CD4-positive, CD25-positive, alpha-beta regulatory T cell (primary cell): Measurements from ENCODE around the gene TTC9B. TPM values are rescaled to one million over a fixed set of nuclear protein-coding genes. Genes with fewer than 3 reads are reported as not detected.

Experiments
- ATAC-seq, 2 donors: fragments of 150-1000 bp; cut with Tn5 transposase; one replicate each; pipeline ENCODE4 v1.10.0; 2021; ENCODE audit warnings: low read depth in 2 of 2, moderate number of reproducible peaks in 2 of 2, moderate library complexity in 1 of 2
- DNase-seq, 3 donors: peaks; one replicate each; pipeline versions ENCODE4 v3.0.0 to v3.0.0-alpha.2; 2012 to 2022; ENCODE audit warnings: mixed read lengths in 1 of 3
- H3K27ac ChIP-seq: one replicate; pipeline ENCODE4 v1.7.0; 2013; ENCODE audit warnings: mild to moderate bottlenecking, low read length; ENCODE audit not compliant: insufficient read depth, poor library complexity, severe bottlenecking
- H3K27me3 ChIP-seq: one replicate; pipeline ENCODE4 v1.7.0; 2013; ENCODE audit warnings: low read length; ENCODE audit not compliant: control insufficient read depth, insufficient read depth
- H3K36me3 ChIP-seq: one replicate; pipeline ENCODE4 v1.7.0; 2013; ENCODE audit warnings: mild to moderate bottlenecking, low read length, moderate library complexity; ENCODE audit not compliant: control insufficient read depth, insufficient read depth
- H3K4me1 ChIP-seq: 2 replicates; pipeline ENCODE4 v1.7.0; 2013; ENCODE audit warnings: mild to moderate bottlenecking, low read length; ENCODE audit not compliant: insufficient read depth, control insufficient read depth, poor library complexity, severe bottlenecking
- H3K4me3 ChIP-seq: one replicate; pipeline ENCODE4 v1.7.0; 2013; ENCODE audit warnings: low read depth, mild to moderate bottlenecking, low read length, moderate library complexity
- H3K9me3 ChIP-seq, 2 experiments: 1 replicate in 1 of 2; 2 replicates in 1 of 2; pipeline ENCODE4 v1.7.0; 2013; ENCODE audit warnings: low read length in 2 of 2, mild to moderate bottlenecking in 1 of 2, moderate library complexity in 1 of 2; ENCODE audit not compliant: control insufficient read depth in 2 of 2
- H3K27ac Mint-ChIP-seq, 3 donors: one replicate each; pipeline ENCODE4 v1.8.0; 2020 to 2022; ENCODE audit warnings: mild to moderate bottlenecking in 3 of 3, mixed read lengths in 3 of 3, moderate library complexity in 2 of 3
- H3K27me3 Mint-ChIP-seq: one replicate; pipeline ENCODE4 v1.8.0; 2022; ENCODE audit warnings: mild to moderate bottlenecking, mixed read lengths
- H3K36me3 Mint-ChIP-seq: one replicate; pipeline ENCODE4 v1.8.0; 2020; ENCODE audit warnings: mixed read lengths
- H3K4me1 Mint-ChIP-seq, 4 donors: one replicate each; pipeline ENCODE4 v1.8.0; 2020 to 2022; ENCODE audit warnings: mixed read lengths in 4 of 4, mild to moderate bottlenecking in 1 of 4
- H3K4me3 Mint-ChIP-seq, 4 donors: one replicate each; pipeline ENCODE4 v1.8.0; 2020 to 2022; ENCODE audit warnings: mild to moderate bottlenecking in 4 of 4, mixed read lengths in 4 of 4, moderate library complexity in 3 of 4
- H3K9me3 Mint-ChIP-seq, 7 donors: one replicate each; pipeline ENCODE4 v1.8.0; 2020 to 2022; ENCODE audit warnings: mixed read lengths in 7 of 7, mild to moderate bottlenecking in 3 of 7, moderate library complexity in 2 of 7
- polyA plus RNA-seq, 4 donors: library from polyadenylated mRNA; unstranded; fragments of 300-500 nt; fragmentation: Illumina TruSeq; gene quantifications; one replicate each; pipeline ENCODE4 v1.2.3, GENCODE V29; 2021
- total RNA-seq: library from RNA; stranded (reverse); gene quantifications from one replicate; pipeline ENCODE4 v1.2.3, GENCODE V29; 2022

The TTC9B gene
- total and polyA plus RNA-seq, 5 donors from 2014 or later, result not detected

DNA sequence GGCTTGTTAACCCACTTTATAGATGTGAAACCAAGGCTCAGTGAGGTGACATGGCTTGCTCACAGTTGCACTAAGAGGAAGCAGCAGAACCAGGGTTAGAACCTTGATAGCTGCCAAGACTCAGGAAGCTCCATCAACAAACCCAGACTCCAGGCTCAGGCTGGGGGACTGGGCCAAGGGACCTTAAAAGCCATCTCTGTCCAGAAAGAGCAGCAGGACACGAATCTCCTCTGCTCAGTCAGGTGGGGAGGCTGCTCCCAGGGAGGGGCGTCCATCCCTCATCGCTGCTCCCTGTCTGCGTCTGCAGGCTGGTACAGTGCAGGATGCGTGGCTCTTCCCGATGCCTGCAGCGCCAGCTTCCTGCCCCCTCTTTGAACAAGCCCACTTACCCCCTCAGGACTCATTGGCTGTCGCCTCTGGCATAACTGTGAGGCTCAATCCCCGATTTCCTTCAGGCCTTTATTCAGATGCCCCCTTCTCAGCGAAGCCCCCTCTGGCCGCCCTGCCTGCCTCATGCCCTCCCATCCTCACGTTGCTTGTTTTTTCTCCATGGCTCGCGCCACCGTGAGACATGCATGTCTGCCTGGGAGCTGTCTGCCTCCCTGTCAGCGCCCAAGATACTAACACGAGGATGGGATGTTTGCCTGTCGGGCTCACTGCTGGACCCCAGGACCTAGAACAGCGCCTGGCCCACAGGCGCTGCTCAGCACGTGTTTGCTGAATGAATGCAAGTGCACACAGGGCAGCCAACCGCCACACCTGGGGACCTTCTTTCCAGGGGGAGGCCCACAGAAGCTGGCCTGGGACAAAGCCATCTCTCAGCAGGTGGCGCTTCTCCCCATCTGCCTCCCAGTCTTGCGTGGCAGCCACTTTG, 45.5 kb upstream of the TTC9B start:
- no peaks in the 10 kb centered on the region for H3K27me3 ChIP-seq
- H3K27ac ChIP-seq, result no peak overlapping the region
- no peak for ATAC-seq
- DNase-seq, result no peak
- H3K36me3 ChIP-seq, result peaks cover 32% of the 10 kb centered on the region
- no peak overlapping the region for H3K4me3 ChIP-seq
- no peaks in the 10 kb centered on the region for H3K9me3 Mint-ChIP-seq
- H3K27ac Mint-ChIP-seq, result no peak overlapping the region
- no peaks in the 10 kb centered on the region for H3K27me3 Mint-ChIP-seq
- H3K4me3 Mint-ChIP-seq, result peak overlapping the region in 1 of 4 donors; percentile 10
- no peaks in the 10 kb centered on the region for H3K9me3 ChIP-seq
- peaks cover 0 to 54% (median 29%) of the 10 kb centered on the region in 4 donors for H3K4me1 Mint-ChIP-seq
- peaks cover 28% of the 10 kb centered on the region for H3K36me3 Mint-ChIP-seq
- no peaks in the 10 kb centered on the region for H3K4me1 ChIP-seq

DNA sequence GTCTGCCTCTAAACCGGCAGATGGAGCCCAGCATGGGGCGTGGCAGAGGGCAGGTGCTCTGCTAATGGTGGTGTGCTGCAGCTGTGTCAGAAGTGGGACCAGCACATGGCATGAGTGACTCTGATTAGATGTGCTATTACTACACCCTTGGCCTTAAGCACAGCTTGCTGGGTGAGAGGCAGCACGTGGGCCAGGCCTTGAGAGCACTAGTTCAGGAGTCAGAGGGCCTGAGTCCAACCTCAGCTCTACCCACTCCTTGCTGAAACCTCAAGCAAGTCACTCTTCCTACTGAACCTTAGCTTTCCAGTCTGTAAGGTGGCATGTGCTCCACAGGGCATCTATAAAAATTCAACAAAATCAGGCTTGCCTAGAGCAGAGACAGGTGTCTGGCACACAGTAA, 44.2 kb upstream of the TTC9B start:
- peaks cover 0 to 48% (median 29%) of the 10 kb centered on the region in 4 donors for H3K4me1 Mint-ChIP-seq
- H3K36me3 Mint-ChIP-seq, result peaks cover 25% of the 10 kb centered on the region
- Histone ChIP-seq H3K4me1 (no peaks in the 10 kb centered on the region), H3K36me3 (peaks cover 30% of the 10 kb centered on the region), H3K27me3 (no peaks in the 10 kb centered on the region), H3K4me3 (no peak overlapping the region), H3K27ac (no peak overlapping the region), H3K9me3 (no peaks in the 10 kb centered on the region)
- no peaks in the 10 kb centered on the region for H3K27me3 Mint-ChIP-seq
- DNase-seq (no peak), ATAC-seq (no peak)
- no peaks in the 10 kb centered on the region for H3K9me3 Mint-ChIP-seq
- H3K4me3 Mint-ChIP-seq, result no peak overlapping the region
- H3K27ac Mint-ChIP-seq, result peak overlapping the region in 1 of 3 donors; percentile 63

GRCh38 chr19:40261631-40262030, 43.4 kb upstream of the TTC9B start:
- H3K27ac Mint-ChIP-seq, result no peak overlapping the region

GRCh38 chr19:40257096-40257517, 38.9 kb upstream of the TTC9B start:
- Mint-ChIP-seq H3K9me3 (no peaks in the 10 kb centered on the region), H3K4me3 (peak overlapping the region in 1 of 4 donors; percentile 32), H3K27me3 (no peaks in the 10 kb centered on the region), H3K27ac (no peak overlapping the region), H3K36me3 (peaks cover 38% of the 10 kb centered on the region), H3K4me1 (peaks cover 0 to 43% (median 33%) of the 10 kb centered on the region in 4 donors)
- ATAC-seq, result no peak
- Histone ChIP-seq H3K27me3 (no peaks in the 10 kb centered on the region), H3K36me3 (peaks cover 47% of the 10 kb centered on the region), H3K27ac (no peak overlapping the region), H3K9me3 (no peaks in the 10 kb centered on the region), H3K4me1 (no peaks in the 10 kb centered on the region), H3K4me3 (no peak overlapping the region)
- no peak for DNase-seq

More at GRCh38 chr19:40261631-40262030, 43.4 kb upstream of the TTC9B start:
- Histone ChIP-seq H3K9me3 (no peaks in the 10 kb centered on the region), H3K27me3 (no peaks in the 10 kb centered on the region), H3K27ac (no peak overlapping the region), H3K36me3 (peaks cover 30% of the 10 kb centered on the region), H3K4me1 (no peaks in the 10 kb centered on the region), H3K4me3 (no peak overlapping the region)
- Mint-ChIP-seq H3K9me3 (no peaks in the 10 kb centered on the region), H3K4me1 (peaks cover 0 to 42% (median 27%) of the 10 kb centered on the region in 4 donors), H3K27me3 (no peaks in the 10 kb centered on the region), H3K4me3 (no peak overlapping the region), H3K36me3 (peaks cover 23% of the 10 kb centered on the region)
- ATAC-seq, result no peak
- no peak for DNase-seq

- H3K27ac ChIP-seq, result no peak overlapping the region
- peaks cover 47% of the 10 kb centered on the region for H3K36me3 ChIP-seq
- ATAC-seq (no peak), DNase-seq (no peak)
- Mint-ChIP-seq H3K36me3 (peaks cover 36% of the 10 kb centered on the region), H3K27me3 (no peaks in the 10 kb centered on the region), H3K4me3 (no peak overlapping the region), H3K27ac (no peak overlapping the region), H3K4me1 (peaks cover 0 to 42% (median 31%) of the 10 kb centered on the region in 4 donors), H3K9me3 (no peaks in the 10 kb centered on the region)
- H3K4me3 ChIP-seq, result no peak overlapping the region
- no peaks in the 10 kb centered on the region for H3K4me1 ChIP-seq
- no peaks in the 10 kb centered on the region for H3K27me3 ChIP-seq
- H3K9me3 ChIP-seq, result no peaks in the 10 kb centered on the region
Measured at GRCh38 chr19:40256512-40256911, 38.3 kb upstream of the TTC9B start.

GRCh38 chr19:40255619-40256166, 37.5 kb upstream of the TTC9B start:
- Mint-ChIP-seq H3K9me3 (no peaks in the 10 kb centered on the region), H3K36me3 (peaks cover 36% of the 10 kb centered on the region), H3K4me1 (peaks cover 0 to 36% (median 26%) of the 10 kb centered on the region in 4 donors), H3K27me3 (no peaks in the 10 kb centered on the region), H3K4me3 (no peak overlapping the region), H3K27ac (peak overlapping the region in 2 of 3 donors; percentile 69 to 79)
- H3K27ac ChIP-seq, result no peak overlapping the region
- peaks cover 47% of the 10 kb centered on the region for H3K36me3 ChIP-seq
- no peaks in the 10 kb centered on the region for H3K27me3 ChIP-seq
- H3K9me3 ChIP-seq, result no peaks in the 10 kb centered on the region
- DNase-seq (no peak), ATAC-seq (no peak)
- no peaks in the 10 kb centered on the region for H3K4me1 ChIP-seq
- H3K4me3 ChIP-seq, result no peak overlapping the region

DNA sequence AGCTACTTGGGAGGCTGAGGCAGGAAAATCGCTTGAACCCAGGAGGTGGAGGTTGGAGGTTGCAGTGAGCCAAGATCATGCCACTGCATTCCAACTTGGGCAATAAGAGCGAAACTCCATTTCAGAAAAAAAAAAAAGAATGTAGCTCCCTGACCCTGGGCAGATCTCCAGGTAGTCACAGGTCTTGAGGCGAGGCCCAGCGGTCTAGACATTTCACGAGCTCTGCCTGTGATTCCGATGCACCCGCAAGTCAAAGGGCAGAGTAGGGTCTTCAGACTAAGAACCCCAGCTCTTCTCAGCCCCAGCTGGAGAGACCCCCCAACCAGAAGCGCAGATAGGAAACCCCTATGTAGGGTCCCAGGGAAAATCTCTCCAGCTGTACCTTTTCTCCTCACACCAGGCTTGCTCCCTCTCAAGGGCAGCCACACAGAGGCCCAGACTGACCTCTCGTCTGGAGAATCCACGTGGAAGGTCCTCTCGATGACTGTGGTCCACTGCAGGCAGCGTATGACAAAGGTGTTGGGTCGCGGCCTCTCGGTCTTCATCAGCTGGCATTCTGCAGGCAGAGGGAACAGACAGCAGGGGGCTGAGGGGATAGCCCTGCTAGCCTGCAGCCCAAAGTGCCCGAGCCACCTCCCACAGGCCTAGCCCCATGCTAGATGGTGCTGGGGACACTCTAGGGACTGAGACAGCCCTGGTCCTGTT, 36.7 kb upstream of the TTC9B start:
- Mint-ChIP-seq H3K4me1 (peaks cover 0 to 32% (median 25%) of the 10 kb centered on the region in 4 donors), H3K36me3 (peaks cover 37% of the 10 kb centered on the region), H3K27me3 (no peaks in the 10 kb centered on the region), H3K4me3 (peak overlapping the region in 1 of 4 donors; percentile 8), H3K27ac (peak overlapping the region in 2 of 3 donors; percentile 66 to 69), H3K9me3 (no peaks in the 10 kb centered on the region)
- ATAC-seq, result no peak
- Histone ChIP-seq H3K27me3 (no peaks in the 10 kb centered on the region), H3K4me1 (no peaks in the 10 kb centered on the region), H3K36me3 (peaks cover 49% of the 10 kb centered on the region), H3K27ac (no peak overlapping the region), H3K9me3 (no peaks in the 10 kb centered on the region), H3K4me3 (no peak overlapping the region)
- no peak for DNase-seq
